ENCODE measurements around the gene CITED2.

The CITED2 gene

DNA sequence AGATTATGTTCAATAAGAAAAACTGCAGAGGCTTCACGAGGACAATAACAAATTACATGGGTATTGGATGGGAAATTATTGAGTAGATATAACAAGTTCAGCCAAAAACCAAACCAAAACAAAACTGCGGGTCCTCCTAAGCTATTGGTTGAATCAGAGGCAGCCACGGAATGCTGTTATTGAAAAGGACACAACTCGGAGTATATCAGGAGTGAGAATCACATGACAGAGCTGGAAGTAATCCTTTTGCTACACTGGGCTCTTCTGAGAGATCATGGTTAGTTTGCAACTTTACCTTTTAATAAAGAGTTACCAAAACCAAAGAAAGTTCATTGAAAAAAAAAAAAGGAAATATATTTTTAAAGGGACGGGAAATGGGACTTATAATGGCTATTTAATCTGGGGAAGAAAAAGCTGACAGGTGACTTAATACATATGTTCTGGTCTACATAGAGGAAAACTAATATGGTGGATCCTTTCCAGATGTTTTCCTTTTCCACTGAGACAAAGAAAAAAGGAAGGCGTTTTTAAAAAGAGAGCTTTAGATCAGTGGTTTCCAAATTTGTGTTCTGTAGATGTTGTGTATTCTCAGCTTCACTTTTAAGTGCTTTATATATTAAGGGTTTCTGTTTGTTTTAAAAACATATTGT is 6.9 kb upstream of the CITED2 start:
- no peak for DNase-seq

DNA sequence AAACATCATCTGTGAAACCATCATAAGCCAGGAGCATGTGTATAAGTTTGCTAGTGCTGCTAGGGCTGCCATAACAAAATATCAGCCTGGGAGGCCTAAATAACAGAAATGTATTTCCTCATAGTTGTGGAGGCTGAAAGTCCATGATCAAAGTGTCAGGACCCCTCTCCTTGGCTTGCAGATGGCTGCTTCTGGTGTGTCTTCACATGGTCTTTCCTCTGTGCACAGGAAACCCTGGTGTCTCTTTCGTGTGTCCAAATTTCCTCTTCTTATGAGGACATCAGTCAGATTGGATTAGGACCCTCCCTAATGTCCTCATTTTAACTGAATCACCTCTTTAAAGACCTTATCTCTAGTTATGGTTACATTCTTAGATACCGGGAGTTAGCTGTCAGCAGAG is 6.2 kb upstream of the CITED2 start:
- DNase-seq: no peak

DNA sequence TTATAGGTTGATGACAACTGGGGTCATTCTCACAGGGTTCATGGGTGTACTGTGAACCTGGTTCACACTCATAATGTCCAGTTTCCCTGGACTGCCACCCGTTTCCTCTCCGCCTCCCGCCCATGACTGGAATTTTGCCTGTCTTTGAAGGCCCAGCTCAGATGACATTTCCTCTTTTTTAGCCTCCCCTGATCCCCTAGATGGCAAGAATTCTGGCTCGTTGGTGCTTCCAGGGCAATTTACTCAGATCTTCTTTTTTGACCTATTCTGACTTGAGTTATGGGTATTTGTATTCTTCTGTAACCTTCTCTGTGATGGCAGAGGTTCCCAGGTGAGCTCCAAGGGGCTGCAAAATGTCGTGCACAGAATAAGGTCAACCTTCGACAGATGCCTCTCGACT is 5.7 kb upstream of the CITED2 start:
- no peak for DNase-seq

DNA sequence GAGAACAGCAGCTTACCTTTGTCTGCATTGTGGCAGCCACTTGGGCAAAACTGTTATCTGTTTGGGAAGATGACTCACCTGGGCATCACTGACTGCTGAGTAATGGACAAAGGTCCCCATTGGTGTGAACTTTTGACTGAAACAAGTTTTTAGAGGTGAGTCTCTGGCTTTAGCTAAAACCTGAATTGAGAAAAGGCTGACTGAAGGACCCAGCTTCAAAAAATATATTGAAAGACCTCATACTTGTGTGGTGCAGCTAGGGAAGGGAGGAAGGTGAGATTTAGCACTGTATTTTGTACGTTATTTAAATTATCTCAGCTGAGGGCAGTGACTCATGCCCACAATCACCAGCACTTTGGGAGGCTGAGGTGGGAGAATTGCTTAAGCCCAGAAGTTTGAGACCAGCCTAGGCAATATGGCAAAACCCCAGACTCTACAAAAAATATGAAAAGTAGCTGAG is 4.5 kb upstream of the CITED2 start:
- DNase-seq: peak; percentile 28

DNA sequence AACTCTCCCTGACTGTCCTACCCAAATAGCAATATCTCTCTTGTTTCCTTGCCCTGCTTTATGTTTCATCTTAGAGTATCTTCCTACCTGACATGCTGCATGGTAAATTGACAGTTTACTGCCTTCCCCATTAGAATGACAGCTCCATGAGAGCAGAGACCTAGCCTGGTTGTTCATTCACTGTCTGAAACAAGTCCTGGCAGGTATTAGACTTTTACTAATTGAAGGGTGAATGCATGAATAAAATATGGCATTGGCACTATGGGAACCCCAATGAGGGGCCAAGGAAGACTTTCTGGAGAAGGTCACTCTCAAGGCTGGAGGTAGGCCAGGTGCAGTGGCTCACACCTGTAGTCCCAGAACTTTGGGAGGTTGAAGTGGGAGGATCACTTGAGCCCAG is 3.8 kb upstream of the CITED2 start:
- DNase-seq: no peak

DNA sequence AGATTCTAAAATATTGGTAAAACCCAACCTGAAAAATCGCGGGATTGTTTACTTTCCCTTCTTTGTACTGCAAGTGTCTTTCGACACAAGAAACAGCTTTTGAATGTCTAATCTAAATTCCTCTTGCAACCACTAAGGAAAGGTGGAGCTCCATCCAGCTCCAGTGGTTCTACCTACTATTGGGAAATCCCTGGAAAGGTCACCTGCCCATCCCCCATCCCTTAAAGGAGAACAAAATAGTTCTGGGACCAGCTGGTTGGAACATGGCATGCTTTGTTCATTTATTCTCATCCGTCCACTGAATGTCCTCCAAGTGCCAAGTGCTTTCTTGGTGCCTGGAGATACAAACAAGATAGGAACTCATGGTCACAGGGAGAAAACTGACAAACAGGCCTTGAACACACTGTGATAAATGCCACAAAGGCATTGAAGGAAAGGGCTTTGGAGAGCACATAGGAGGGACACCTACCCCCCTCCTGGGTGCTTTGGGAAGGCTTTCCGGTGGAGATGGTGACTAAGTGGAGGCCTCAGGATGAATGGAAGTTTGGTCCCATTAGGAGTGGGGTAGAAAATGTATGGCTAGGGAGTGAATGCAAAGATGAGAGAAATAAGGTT is 2.3 kb upstream of the CITED2 start:
- peak; percentile 55 for DNase-seq

DNA sequence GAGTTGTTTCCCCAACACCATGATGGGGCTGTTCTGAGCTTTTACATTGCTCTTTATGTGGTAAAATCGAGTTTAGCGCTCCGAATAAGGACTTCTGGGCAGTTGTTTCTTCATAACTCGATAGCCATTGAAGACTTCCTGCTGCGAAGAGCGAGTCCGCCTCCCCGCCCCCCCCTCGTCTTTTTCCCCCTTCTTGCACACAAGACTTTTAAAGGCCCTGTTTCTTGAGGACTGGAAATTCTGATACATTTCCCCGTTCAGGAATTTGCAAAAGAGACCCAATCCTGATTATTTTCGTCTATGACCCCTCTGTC is 1.5 kb upstream of the CITED2 start:
- no peak for DNase-seq

DNA sequence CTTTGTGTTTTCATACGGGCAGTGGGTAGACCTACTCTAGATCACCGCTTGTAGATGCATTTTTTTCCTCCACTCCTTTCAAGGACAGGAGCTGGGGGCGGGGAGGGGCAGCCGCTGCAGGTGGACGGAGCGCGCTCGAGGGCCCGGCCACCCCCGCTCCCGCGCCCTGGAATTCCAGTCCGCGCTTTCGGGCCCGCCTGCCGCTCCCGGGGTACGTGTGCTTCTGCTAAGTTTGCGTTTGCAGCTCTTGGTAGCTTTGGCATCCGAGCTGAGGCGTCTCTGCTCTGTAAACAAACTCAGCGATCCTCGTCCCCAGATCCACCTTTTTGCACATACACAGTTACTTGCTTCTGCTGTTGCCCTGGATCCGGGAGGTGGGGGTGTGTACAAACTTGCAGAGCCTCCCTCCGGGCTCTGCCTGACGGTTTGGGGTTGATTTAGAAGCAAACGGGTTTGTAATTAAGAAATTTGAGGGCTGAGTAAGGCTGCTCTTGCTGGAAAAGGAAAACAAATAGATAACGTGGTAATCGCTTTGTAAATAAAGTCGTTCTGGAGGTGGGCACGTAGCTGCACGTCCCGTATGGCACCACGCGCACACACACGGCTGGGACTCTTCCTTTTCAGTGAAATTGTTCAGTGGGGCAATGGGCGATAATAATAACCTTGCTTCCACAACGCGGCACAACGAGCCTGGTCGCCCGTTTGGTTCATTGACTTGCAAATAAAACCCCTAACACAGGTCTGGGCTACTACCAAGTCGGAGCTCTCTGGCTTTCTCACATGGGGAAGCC is 973 bp upstream of the CITED2 start:
- DNase-seq: peak; percentile 97

DNA sequence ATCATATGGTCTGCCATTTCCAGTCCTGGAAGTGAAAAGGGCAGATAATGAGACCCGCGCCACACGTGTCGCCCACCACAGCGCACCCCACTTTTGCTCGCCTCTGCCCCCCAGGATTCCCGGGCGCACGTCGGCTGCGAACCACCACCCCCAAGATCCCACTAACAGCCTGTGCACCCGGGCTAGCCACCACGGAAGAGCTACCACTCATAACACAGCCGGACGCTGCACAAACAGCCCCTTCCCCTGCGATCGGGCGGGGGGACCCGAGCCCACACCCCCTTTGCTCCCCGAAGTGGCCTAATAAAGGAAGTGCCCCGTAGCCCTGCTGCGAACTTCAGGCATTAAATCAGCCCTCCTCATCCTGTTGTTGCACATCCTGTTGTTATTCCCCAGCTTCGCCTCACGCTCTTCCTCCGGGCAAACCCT is 506 bp downstream of the CITED2 start:
- DNase-seq: no peak

DNA sequence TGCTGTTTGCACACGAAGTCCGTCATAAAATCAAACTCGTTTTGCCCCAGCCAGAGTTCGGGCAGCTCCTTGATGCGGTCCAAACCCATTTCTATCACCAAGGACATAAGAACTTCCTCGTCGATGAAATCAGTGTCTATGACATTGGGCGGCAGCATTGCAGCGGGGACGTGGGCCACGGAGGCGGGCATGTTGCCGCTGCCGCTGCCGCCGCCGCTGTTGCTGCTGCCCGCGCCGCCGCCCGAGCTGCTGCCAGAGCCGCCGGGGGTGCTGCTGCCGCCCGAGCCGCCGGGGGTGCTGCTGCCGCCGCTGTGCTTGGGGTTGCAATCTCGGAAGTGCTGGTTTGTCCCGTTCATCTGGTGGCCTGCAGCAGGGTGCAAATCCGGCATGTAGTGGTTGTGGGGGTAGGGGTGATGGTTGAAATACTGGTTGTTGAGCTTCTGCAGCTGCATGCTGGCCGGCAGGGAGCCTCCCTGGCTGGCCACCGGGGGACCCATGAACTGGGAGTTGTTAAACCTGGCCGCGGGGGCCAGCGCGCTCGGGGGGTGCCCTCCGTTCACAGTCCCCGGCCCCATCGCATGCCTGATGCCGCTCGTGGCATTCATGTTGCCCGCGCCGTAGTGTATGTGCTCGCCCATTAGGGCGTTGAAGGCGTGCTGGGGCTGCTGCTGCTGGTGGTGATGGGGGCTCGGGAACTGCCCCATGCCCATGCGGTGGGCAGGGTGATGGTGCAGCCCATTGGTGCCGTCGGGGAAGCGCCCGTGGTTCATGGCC is 1.1 kb downstream of the CITED2 start:
- DNase-seq: peak; percentile 52

DNA sequence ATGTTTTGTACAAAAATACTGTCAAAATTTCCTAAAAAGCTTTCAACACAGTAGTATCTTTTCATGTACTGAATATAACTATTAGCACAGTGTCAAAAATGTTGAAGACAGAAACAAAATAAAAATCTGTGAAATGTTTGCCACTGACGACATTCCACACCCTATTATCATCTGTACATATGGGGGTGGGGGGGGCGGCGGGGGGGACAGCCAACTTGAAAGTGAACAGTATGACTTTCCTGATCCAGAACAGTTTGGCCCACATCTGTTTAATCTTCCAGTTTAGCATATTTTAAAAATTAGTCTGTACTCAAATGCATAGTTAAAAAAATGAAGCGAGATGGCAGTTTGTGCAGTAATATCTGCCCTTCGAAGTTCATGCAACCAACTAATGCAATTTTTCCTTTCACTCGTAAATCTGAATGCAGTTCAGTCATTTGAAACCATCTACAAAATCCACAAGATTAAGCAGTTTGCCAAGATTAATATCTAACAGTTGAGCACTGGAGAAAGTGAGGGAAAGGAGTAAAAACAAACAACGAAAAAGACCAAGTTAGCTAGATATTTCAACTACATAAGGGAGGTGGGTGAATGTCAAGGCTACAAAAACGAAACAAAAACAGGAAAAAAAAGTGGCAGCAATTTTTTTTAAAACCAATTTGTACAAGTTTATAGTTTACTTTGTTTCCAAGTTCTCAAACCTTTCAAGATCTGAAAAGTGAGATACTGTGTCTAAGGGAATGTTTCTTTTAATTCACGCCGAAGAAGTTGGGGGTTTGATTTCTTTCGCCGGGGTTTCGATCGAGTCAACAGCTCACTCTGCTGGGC is 1.9 kb downstream of the CITED2 start:
- peak; percentile 20 for DNase-seq

DNA sequence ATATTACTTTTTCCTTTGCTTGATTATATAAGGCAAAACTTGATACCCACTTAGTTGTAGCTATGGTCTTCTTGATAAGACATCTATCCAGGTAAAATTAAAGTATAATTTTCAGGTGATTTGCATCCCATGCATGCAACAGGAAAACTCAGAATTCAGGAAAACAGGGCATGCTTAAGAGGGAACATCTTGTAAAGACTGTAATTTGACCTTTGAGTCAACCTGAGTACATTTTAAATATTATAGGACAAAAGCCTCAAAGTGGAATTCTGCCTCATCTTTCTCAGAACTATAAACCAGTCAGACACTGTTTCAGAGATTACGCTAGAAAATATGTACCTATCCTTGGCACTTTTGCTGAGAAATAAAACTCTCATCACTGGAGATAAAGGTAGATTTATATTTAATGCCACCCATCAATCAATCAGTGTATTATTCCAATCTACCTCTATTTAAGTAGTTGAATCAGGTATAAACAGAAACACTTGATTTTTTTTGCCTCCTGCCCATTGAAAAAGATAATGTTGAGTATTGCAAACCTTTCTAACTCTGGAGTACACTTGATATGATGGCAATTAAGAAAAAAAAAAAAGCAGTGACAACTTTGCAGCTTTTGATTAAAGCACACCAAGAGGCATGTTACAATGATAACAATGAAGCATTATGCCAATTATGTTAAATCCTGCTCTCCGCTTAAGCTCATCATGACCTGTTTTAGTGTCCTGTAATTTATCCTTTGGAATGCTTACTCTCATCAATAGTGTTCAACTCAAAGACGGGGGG is 2.8 kb downstream of the CITED2 start:
- peak; percentile 34 for DNase-seq

DNA sequence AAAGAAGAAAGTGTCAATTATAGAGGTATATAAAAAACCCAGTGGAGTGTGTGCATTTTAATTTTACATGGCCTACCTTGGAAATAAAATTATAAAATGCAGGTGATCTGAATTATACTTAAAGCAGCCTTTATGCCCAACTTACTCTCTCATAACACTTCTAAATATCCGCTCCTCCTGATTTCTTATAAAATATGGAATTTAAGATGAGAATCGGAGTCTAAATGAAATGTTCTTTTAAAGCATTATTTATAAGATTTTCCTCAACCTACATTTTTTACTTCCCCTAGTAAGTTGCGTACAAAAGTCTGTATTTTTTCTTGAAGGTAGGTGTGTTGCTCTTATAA is 3.5 kb downstream of the CITED2 start:
- DNase-seq: peak; percentile 23

DNA sequence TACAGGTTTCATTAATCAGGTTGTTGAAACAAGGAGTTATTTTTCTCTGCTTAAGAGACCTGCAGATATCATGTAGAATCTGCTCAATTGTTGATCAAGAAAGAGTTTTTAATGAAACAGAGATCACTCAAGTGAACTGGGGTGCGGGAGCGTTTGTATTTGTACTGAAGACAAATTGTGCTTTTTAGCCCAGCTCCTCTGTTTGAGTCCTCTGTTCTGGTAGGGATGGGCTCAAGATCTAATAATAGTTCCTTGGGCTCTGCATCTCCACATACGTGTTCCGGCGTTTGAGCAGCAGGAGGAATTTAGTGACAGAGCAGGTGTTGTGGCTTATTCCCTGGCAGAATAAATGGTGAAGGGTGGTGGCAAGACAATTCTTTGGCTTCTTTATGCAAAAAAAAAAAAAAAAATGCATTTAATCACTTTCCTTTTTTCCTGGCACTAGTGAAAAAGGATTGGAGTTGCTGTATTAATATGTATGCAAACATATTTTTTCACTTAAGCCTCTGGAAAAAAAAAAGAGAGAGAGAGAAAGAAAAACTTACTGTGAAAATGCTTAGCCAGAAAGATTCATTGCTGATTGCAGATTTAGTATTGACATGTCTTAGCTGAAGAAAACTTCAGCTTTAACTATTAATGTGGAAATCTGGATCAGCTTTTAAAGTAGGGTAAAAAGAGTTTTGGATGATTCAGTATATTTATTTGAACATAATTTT is 4.0 kb downstream of the CITED2 start:
- DNase-seq: peak; percentile 20

DNA sequence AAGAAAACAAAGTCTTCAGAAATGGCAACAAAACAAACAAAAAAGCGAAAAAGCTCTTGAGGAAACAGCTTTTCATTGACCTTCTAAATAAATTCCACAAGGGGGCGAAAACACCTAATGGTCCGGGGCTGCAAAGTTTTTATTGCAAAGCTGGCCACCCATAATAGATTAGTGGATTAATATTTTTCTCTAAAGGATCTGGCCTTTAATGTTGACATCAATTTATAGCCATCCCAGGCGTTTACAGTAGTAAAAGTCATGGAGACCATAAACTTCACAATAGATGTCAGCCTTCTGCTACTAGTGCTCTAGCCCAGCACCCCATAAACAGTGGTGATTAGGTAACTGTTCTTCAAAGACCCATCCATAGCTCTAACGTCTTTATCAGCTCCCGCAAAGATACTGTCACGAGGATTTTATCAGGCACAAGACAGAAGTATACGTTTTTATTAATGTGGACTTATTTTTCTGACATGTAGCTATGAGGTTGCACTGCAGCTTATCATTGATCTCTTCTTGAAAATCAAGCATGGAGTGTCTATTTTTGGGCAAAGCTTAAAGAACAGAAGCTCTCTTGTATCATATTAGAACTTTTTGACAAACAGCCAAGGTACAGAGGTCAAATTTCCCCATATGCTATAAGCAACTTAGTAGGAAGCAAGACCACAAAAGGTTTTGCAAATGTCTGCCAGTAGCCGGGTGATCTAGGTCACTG is 4.7 kb downstream of the CITED2 start:
- peak; percentile 82 for DNase-seq

DNA sequence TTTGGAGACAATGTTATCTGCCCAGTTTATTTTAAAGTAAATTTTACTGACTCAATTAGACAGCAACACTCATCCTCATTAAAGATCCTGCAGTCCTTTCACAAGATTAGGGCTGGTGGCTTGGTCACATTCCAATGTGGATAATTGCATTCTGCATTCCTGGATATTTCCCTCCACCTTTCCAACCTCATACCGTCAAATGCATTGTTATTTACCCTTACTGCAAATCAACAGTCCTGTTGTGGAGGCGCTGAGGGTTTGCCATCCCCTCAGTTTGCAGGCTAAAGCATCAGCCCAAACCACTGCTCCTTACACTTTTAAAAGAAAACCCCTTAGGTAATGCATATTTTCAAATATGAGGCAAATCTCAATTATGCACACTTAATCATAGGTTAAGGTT is 5.4 kb downstream of the CITED2 start:
- no peak for DNase-seq

DNA sequence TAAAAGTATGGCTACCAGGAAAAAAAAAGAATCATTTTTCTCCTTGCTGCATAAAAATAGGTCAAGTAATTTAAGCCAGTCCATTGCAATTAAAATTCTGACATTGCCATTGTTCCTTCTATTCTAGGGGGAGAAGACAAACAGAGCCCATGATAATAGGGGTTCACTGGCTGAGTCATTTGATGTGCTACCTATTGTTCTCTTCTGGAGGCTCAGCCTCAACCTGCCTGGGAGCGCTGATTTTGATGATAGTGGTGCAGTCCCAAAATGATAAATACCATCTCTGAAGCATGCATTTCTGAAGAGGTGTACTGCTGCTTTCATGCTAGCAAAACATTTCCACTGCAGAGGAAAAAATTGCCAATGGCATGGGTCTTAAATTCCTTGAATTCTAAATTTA is 5.8 kb downstream of the CITED2 start:
- DNase-seq: no peak

DNA sequence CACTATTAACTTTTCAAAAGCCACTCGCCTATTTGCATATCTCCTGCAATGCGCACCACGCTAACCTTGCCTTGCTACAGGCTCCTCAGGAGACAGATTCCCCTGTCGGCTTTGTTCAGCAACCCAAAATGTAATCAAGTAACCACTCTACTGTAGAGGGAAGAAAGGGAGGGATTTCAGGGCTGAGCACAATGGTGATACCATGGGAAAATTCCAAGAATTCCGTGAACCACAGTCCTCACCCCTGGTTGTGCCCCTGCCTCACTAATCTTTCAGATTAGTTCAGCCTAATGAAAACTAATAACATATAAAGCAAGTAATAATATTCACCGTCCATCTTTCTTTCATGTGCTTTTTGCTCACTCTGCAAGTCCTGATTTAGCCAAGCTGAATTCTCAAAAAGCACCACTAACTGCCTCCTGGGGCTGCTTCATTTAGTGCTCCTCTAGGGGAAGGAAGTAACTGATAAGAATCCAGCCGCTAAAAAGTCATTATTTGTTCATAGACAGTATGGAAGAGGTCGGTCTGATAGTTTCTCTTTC is 6.6 kb downstream of the CITED2 start:
- peak; percentile 53 for DNase-seq

DNA sequence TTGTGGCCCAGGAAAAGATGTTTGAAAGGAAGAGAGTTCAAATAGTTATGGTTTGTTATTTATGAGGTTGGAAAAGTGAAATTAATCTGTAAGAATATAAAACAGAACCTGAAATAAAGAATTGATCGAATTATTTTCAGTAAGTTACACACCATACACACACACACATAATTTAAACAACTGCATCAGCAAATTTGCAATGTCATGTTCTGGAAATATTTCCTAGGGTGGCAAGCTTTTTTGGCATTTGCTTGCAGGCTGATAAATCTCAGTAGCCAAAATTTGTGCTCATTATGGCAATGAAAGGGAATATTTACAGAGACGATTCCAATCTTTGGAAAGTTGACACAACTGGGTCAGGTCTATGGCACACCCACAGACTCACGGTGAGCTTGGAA is 9.5 kb downstream of the CITED2 start:
- no peak for DNase-seq

DNA sequence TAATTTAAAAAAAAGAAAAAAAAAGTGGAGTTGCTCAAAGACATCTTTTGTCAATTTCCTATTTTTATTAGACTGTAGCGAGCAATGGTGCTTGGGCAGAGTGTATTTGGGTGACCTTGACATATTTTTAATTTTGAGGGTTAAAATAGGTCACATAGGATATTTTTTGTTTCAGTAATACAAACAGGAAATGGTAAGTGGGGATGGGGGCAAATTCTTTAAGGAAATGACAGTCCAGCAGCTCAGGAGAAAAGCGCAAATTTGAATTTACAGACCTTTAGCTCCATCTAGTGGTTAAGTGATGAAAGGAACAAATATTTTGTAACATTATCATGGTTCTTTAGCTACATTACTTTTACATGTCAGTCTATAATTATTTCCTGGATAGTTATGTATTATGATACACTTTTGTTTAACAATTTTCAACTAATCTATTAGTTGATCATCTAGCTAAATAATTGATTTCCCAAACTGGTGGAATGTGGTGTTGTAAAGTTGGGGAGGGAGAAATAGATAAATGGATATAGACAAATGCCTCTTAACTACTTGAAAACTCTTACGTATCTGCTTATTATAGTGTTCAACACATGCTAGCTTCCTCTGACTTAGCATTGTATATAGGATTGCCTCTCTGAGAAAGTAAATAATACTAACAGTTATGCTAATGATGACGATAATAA is 10.0 kb downstream of the CITED2 start:
- DNase-seq: peak; percentile 71

All from hematopoietic multipotent progenitor cell treated with erythropoietin and hydrocortisone succinate and interleukin-3 and kit ligand, for 8 days (in vitro differentiated cells).